ENCODE measurements around the gene MYLIP. TPM values are rescaled to one million over a fixed set of nuclear protein-coding genes. Genes with fewer than 3 reads are reported as not detected.

The MYLIP gene
- total RNA-seq, 1 experiment from 2014 or later = 27.0 TPM

DNA sequence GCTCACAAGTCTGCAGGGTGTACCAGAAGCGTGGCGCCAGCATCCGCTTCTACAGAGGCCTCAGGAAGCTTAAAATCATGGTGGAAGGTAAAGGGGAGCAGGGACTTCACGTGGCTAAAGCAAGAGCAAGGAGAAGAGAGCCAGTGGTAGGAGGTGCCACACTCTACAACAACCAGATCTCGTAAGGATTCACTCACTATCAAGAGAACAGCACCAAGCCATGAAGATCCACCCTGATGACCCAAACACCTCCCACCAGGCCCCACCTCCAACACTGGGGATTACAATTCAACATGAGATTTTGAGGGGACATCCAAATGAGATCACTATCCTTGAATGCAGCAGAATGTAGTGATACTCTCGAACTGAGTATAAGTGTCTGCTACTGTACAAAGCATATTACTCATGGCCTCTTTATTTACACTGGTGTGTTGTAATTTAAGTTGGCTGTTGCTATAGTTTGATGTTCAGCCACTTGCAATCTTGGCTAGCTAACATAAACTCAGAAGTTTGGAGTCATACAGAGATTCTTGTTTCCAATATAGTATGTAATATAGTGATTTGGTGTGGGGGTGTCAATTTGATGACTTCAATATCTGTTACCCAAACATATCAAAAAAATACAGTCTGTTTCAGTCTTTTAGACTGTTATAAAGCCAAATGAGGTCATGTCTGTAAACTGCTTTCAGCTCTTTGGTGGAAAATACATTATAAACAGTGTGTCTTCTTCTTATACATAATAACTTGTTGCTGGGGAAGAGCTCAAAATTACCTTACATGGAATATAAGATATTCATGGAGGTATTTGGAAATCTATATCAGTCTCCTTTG, 39.4 kb upstream of the MYLIP start:
- no peak overlapping the region for H3K4me3 Mint-ChIP-seq
- no peaks in the 10 kb centered on the region for H3K27me3 ChIP-seq (ENCODE audit: insufficient read depth, low read length)
- H4K20me1 ChIP-seq (ENCODE audit: control insufficient read depth, insufficient read depth, insufficient read length) = no peaks in the 10 kb centered on the region
- TF ChIP-seq CTCF (conservative IDR thresholded peaks at IDR 0.05) = no peak
- H4K8ac ChIP-seq (replicated peaks; ENCODE audit: insufficient read length, low read depth, low read length) = no peak overlapping the region
- H3K79me2 ChIP-seq (ENCODE audit: insufficient read depth, low read length) = no peaks in the 10 kb centered on the region
- WGBS (ENCODE audit: extremely low coverage, insufficient read length, low lambda C conversion rate) = no CpG with 5 or more reads among the region's 6 CpGs
- no peak overlapping the region for H2AK5ac ChIP-seq (ENCODE audit: insufficient read length, low read length)
- no peak overlapping the region for H3K4me2 ChIP-seq (ENCODE audit: insufficient read depth, insufficient read length, low read length)
- H2BK15ac ChIP-seq (ENCODE audit: low read depth, low read length) = no peak overlapping the region
- H3K56ac ChIP-seq (ENCODE audit: insufficient read length, low read depth, low read length) = no peak overlapping the region
- H3T11ph ChIP-seq (ENCODE audit: low read length) = no peak overlapping the region
- no peak overlapping the region for H2BK5ac ChIP-seq (ENCODE audit: insufficient read length, low read length)
- H3K23ac ChIP-seq (ENCODE audit: insufficient read length, low read depth, low read length) = no peak overlapping the region
- no peak overlapping the region for H3K27ac Mint-ChIP-seq
- no peaks in the 10 kb centered on the region for H3K79me1 ChIP-seq (ENCODE audit: insufficient read depth, low read depth, low read length, poor library complexity, severe bottlenecking)
- H2BK120ac ChIP-seq (ENCODE audit: low read depth, low read length, poor library complexity, severe bottlenecking) = no peak overlapping the region
- H3K4me1 Mint-ChIP-seq = no peaks in the 10 kb centered on the region
- no peak overlapping the region for H3K9ac ChIP-seq (ENCODE audit: extremely low read depth, insufficient read length, low read length)
- no peaks in the 10 kb centered on the region for H3K4me1 ChIP-seq (ENCODE audit: insufficient read depth, low read length)
- H3K14ac ChIP-seq (ENCODE audit: insufficient read depth, low read length) = no peak overlapping the region
- DNase-seq = no peak
- H2AFZ ChIP-seq (ENCODE audit: low read length) = no peak overlapping the region
- no peak overlapping the region for H4K91ac ChIP-seq (ENCODE audit: insufficient read length, low read depth, low read length)
- no peak overlapping the region for H4K5ac ChIP-seq (ENCODE audit: insufficient read length, low read depth, low read length)
- H3K9me3 ChIP-seq (ENCODE audit: control insufficient read depth, low read depth, low read length) = no peaks in the 10 kb centered on the region
- H3K4ac ChIP-seq (ENCODE audit: low read depth, low read length) = no peak overlapping the region
- H2BK20ac ChIP-seq (ENCODE audit: low read depth, low read length, poor library complexity, severe bottlenecking) = no peak overlapping the region
- H3K23me2 ChIP-seq (ENCODE audit: insufficient read length, low read depth, low read length, poor library complexity, severe bottlenecking) = no peaks in the 10 kb centered on the region
- H3K27me3 Mint-ChIP-seq (ENCODE audit: low read depth) = no peaks in the 10 kb centered on the region
- no peaks in the 10 kb centered on the region for H3K9me3 Mint-ChIP-seq
- no peak overlapping the region for H2BK12ac ChIP-seq (ENCODE audit: insufficient read length, low read depth, low read length)
- no peaks in the 10 kb centered on the region for H3K36me3 Mint-ChIP-seq (ENCODE audit: insufficient read depth in 1 of 3, low read depth in 3 of 3)
- no peak overlapping the region for H3K27ac ChIP-seq (ENCODE audit: insufficient read length, low read depth, low read length)
- H3K18ac ChIP-seq (ENCODE audit: insufficient read length, low read depth, low read length) = no peak overlapping the region
